GM21390 (cell line): ENCODE measurements around the gene TMEM234.

ENCODE experiments used
- ATAC-seq: cut with Tn5 transposase; IDR thresholded peaks from one replicate; pipeline ENCODE4 v1.9.1; 2021; ENCODE audit not compliant: unreplicated experiment

Gene TMEM234

DNA sequence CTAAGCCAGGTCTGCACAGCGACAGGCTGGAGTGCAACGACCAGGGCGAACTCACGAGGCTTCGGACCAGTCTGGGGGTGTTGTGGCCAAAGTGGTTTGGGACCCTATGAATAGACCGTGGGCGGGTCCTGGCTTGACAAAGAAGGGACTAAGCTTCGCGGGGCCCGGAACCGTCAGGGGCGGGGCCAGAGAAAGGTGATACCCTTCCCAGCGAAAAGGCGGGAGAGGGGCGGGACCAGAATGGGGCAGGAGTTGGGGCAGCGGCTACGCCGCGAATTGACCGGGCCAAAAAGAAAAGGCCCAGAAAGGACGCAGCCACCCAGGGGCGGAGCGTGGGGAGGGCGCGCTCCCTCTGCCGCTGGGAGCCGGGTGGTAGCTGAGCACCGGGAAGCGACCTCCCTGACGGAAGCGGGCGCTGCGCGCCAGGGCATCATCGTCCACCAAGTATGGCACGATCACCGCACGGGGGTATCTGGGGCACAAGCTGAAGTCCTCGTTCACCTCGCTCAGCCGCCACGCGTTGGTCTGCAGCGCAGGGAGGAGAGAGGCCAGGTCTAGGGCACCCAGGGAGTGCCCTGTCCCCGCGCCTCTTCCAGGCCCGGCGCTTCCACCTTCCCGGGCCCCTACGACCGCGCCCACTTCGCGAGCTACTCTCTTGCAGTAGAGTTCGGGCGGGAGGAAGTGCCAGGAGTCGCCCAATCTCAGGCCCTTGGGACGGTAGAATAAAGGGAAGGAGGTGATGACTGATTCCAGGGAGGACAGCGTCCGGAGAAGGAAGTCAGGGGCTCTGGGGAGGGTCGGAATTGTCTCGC is 18.2 kb upstream of the TMEM234 start:
- no peak for ATAC-seq

DNA sequence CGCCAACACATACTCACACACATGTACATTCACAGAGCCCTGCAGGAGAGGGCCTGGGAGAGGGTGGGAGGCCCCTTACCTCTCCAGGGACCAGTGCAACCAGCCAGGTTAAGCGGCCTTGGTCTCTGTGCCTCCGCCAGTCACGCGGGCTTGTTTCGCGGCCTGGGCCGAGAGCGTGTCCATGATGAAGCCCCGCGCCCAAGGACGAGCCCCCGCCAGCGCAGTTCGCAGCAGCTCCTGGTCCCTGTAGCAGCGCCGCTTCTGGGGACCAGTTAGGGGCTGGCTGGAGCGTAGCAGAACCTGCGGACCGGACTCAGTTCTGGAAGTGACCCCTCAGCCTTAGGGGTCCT is 17.6 kb upstream of the TMEM234 start:
- no peak for ATAC-seq

DNA sequence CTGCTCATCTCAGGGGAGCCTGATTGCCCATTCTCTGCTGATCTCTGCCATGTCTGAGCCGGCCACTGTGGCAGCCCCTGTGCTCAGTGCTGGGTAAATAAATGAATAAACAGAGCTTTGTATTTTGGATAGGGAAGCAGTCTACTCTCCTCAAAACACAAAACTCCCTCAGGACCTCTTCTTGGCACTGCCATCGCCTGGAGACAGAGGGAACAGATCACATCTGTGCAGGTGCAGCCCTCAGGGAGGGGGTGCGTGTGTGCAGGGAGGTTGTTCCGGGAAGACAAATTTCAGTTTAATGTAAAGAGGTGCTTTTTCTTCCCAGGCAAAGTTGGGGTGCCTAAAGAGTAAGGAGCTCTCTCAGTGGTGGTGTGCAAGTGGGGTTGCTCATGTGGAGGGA is 17.2 kb upstream of the TMEM234 start:
- ATAC-seq = no peak

DNA sequence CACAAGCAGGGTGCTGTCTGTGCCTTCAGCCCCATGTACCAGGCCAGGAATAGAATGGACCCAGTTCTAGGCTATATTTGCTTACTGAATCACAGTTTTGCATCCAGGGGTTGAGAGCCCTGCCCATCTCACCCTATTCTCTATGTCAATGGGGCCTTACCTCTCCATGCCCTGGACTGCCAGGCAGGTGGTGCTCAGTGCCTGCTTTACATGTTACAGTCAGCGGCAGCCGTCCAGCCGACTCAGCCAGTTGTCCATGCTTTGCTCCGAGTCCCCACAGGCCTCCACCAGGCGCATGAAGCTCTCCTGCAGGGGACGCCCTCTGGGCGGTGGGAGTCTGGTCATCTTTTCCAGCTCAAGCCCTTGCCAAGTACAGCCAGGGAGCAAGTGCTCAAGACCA is 12.6 kb upstream of the TMEM234 start:
- ATAC-seq = no peak

DNA sequence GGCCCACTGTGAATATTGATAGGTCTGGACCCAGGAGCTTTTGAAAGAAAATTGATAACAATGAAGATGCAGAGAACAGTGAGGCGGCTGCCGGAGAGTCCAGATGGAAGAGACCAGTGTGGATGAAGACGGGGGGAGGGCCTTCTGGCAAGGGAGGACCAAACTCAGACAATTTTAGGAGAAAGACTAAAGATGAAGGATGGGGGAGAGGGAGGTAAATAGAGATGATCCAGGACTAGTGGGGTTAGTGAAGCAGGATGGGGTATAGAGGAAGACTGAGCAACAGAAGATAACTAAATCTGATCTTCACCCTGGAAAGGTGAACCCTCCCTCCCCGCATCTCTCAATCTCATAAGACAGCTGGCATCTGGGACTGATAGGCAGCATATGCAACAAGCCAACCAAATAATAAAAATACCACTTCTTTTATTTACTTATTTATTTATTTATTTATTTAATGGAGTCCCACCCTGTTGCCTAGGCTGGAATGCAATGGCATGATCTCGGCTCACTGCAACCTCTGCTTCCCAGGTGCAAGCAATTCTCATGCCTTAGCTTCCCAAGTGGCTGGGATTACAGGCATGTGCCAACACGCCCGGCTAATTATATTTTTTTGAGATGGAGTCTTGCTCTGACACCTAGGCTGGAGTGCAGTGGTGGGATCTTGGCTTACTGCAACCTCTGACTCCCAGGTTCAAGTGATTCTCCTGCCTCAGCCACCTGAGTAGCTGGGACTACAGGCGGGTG is 10.6 kb upstream of the TMEM234 start:
- ATAC-seq = no peak

DNA sequence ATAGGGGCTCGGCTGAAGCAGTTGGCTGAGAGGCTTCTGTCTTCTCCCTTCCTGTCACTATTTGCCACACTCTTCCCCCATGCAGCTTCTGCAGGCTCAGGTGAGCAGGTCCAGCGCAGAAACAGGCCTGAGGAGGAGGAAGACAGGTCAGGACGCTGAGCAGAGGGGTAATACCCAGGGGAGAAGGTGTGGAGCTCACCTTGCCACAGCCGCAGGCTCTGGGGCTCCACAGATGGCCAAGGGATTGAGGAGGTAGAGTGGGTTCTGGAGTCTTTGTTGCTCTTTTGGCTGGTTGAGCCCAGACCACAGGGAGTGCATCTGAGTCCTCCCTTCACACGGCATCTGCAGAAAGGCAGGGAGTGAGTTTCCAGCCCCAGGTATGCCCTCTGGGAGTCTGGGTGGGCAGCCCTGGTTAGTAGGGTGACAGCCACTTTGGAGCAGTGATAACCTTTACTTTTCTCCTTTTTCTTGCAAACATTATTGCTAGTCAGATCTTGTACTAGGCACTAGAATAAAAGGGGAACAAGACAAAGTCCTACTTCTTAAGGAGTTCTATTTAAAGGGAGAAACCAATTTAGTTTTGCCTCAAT is 9.8 kb upstream of the TMEM234 start:
- no peak for ATAC-seq

DNA sequence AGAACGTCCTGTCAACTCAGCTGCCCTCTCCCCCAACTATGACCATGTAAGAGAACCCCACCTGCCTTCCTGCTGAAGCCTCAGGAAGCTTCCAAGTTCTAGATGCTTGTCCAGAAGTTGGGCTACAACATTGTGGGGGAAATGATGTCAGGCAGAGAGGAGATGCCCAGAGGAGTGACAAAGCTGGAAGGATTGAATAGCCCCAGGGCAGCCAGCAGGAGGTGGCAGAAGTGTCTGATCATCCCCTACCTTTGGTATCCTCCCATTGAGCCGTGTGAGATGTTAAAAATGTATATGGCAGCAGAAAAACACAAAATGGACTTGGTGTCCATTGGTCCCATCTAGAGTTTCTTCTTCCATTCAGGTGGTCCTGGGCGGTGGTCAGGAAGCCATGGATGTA is 6.6 kb upstream of the TMEM234 start:
- no peak for ATAC-seq

DNA sequence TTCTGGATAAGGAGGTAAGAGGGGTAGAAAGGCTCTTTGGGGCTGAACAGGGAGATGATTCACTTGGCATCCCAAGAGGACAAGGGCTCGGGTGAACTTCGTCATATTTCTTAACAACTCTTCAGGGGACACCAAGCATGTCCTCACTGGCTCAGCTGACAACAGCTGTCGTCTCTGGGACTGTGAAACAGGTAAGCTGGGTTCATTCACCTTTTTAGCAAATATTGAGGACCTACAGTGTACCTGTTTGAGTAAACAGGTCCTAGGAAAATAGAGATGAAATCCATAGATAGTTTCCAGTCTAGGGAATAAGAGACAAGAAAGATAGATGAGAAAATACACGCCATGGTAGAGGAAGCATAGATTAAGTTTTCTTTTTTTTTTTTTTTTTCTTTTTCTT is 2.1 kb upstream of the TMEM234 start:
- no peak for ATAC-seq

DNA sequence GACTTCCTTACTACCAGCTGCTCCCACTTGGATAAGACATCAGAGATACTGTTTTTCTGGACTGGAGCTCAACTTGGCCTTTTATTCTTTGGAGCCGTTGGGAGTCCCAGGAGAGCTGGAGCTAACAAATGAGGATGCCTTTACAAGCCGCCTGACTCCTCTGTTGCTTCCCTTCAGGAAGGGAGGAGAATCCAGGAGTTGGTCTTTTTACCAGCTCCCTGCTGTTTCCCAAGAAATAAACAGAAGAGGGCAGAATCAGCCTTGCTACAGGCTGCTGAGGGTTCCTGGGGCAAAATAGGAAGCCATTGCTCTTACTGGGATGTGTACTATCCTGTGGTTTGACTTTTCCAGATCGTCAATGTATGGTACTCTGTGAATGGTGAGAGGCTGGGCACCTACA is 1.5 kb upstream of the TMEM234 start:
- ATAC-seq = no peak

DNA sequence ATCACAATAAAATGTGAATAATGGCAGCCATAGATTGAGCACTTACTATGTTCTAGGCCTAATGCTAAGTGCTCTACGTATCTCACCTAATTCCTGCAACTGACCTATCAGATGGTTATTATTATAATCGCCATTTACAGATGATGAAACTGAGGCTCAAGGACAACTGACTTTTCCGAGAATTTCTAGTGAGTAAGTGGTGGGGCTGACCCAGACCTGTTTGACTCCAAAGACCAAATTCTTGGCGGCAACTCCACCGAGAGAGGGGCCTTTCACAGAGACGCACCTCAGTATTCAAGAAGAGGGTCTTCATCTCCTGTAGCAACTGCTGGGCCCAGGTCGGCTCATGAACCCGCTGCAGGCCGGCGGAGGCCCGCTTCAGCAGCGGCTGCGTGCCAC is 573 bp downstream of the TMEM234 start:
- ATAC-seq = no peak

DNA sequence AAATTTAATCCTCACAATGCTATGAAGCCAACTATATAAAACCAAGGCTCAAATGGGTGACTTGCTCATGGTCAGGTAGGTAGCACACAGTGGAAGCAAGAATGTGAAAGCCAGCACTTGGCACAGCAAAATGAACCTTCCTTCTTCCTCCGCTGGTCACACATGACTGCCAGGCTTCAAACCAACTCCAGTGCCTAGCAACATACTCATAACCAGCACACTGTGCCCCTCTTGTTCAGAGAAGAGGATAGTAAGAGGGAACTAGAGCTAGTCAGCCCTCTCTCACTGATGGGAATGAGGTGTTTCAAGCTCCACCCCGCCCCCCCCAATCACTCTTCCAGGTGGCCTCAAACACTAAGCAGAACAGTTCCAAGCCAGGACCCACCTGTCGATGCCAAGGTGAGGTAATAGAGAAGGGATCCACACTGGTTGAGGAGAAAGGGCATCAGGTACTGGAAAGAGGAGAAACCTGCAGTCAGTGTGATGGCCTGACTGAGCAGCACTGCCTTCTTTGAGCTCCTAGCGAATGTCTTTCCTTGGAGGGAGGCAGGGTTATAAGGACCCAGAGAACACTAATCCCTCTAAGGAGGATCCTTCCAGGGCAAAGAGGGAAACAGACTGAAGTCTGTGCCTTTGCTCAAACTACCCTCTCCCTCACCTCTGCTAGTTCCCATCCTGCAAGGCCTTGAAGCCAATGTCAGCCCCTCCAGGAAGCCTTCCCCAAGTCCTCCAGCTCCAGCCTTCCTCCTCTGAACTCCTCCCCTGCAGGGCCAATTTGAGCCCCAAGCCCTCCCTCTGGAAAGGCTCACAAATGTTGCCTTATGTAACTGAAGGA is 1.2 kb downstream of the TMEM234 start:
- no peak for ATAC-seq

DNA sequence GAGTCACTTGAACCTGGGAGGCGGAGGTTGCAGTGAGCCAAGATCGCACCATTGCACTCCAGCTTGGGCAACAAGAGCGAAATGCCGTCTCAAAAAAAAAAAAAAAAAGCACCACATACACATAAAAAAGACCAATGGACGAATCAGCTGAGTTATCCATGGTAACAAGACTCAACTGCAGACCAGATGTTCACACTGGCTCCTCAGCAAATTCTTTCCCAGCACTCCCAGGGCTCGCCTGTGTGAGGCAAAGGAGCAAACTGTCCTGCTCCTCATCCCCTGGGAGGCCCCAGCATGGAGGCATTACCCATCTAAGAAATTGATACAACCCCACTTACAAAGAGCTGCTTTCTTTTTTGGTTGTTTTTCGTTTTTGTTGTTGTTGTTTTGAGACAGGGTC is 3.1 kb downstream of the TMEM234 start:
- no peak for ATAC-seq

DNA sequence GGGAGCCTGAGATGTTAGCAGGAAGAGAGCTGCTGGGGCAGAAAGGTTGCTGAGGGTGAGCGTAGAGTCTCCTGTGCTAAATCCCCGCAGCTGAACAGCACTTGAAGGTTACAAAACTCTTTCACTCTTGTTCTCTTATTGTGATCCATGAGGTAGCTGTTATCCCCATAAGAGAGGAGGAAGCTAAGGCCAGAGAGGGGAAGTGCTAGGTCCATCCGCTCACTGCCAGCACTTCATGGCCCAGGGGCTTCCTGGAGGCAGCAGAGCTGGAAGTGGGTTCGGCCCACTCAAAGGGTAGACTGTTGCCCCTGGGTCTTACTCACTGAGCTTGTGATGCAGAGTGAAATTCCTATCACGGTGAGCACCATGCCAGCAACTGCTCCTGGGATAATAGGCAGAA is 5.6 kb downstream of the TMEM234 start:
- ATAC-seq = no peak

DNA sequence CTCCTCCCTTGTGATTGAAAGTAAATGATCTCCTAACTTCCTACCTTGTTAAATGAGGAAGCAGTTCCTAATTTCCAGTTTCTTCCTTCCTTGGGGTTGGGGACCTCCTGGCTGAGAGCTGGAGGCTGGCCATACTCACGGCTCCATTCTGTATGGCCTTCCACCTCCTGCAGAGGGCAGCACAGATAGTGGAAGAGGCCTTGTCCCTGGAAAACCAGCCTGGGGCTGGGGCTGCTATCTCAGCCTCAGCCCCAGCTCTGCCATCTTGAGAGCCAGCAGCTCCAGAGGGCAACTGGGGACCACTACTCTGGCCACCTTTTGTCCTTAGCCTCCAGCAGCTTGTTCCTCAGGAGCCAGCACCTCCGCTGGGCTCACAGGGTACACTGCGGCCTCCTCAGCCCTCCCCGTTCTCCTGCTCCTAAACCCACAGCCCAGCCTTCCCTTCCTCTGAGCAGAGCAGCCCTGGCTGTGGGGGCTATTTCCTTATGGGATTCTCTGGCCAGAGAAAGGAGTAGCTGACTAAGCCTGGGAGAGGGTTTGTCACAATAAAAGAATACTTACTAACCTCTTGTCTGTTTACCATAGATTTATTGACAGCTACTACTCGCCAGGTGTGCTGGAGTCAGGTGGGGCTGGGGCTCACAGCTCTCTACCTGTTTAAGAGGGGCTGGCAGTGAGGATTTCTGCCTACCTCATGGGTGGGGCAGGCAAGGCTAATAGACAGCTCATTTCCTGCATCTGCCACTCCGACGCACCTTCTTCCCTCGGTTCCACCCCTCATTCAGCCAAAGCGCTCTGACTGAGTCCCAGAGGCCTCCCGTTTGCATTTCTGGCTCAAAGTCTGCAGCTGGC is 6.3 kb downstream of the TMEM234 start:
- ATAC-seq = no peak

DNA sequence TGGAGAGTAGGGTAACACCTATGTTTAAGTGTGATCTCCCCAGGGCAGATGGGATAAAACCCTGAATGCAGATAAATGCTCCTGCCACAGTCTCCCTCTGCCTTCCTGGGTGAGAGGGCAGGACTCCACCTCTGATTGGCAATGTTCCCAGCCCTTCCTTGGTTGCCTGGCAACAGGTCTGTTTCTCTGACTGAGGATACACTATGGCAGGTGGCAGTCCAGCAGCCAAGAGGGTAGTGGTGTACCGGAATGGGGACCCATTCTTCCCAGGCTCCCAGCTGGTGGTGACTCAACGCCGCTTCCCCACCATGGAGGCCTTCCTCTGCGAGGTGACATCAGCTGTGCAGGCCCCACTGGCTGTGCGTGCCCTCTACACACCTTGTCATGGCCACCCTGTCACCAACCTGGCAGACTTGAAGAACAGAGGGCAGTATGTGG is 13.2 kb downstream of the TMEM234 start, which contains the start of gene DCDC2B:
Gene DCDC2B, plus strand, starts transcription at position 199 of the 438 bp plus-strand sequence. Its CDS starts 5 bp downstream, at position 204.
- ATAC-seq = no peak

DNA sequence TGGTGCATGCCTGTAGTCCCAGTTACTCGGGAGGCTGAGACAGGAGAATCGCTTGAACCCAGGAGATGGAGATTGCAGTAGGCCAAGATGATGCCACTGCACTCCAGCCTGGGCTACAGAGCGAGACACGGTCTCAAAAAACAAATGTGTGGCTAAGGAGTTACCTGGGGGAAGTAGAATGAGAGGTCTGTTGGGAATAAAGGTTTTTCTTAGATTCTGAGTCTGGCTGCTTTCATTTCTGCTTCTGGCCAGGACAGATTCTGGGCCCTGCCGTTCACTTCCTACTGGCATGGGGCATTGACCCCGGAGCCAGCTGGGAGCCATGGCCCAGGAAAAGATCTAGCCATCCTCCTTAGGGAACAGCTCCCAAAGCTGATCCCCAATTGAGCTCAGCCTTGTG is 13.7 kb downstream of the TMEM234 start:
- no peak for ATAC-seq

DNA sequence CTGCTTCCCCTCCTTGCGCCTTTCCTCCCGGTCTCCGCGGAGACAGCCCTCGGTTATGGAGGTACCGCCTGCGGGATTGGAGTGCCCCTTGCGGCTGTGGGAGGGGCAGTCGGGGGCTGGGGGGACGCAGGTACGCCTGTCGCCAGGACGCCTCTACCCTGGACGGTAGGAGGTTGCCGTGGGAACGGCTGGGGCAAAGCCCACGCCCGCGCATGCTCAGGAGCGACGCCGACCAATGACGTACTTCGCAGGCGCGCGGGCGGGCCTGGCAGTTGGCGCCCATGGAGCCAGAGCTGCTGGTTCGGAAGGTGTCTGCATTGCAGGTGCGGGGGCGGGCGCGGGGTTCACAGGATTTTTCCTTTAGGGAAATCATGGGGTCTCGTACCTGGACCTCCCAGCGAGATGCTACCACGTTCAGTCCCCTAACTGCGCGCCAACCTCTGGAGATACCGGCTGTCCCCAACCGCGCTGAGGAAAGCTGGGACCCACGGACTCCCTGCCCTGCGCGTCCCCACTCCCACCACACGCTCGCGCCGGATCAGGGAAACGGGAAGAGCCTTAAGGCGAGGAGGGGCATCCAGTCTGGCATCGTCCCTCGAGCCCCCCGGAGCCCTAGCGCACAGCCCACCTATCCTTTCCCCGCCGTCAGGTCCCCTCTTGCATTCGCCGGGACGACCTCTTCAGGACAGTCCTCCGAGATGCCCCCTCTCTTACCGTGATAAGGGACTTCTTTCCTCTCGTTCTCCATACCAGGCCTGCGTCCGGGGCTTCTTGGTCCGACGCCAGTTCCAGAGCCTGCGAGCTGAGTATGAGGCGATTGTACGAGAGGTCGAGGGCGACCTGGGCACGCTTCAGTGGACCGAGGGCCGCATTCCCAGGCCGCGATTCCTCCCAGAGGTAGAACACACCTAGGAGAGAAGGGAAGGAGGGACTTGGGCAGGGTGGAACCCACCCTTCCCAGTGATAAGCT is 16.5 kb downstream of the TMEM234 start, which contains the start of gene IQCC:
Gene IQCC, plus strand, starts transcription at position 271 of the 970 bp plus-strand sequence. Its CDS starts 11 bp downstream, at position 282.
- peak; percentile 40 for ATAC-seq

DNA sequence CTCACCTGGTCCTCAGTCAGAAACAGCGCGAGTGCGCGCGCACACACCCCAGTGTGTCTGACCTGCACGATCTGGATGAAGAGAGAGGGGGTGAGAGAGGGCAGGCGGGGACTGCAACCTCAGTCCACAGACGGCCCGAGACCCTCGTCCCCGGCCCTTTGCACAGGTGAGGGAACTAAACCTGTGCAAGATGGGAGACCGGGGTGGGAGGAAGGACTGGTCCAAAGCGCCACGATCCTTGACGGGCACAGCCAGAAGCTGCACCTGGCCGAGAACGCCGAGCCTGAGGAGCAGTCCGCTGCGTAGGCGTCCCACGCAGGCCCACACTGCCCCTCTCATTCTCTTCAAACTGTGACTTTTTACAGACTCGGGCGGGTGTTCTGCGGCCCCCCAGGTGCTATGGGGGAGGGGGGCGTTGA is 17.2 kb downstream of the TMEM234 start:
- ATAC-seq = no peak
